ENCODE data around the gene CD300C.
"Not testable (repeated sequence)": the region's sequence is repeated elsewhere in the genome, so short reads cannot be mapped to it uniquely, and the experiment has no call there.

The CD300C gene

DNA sequence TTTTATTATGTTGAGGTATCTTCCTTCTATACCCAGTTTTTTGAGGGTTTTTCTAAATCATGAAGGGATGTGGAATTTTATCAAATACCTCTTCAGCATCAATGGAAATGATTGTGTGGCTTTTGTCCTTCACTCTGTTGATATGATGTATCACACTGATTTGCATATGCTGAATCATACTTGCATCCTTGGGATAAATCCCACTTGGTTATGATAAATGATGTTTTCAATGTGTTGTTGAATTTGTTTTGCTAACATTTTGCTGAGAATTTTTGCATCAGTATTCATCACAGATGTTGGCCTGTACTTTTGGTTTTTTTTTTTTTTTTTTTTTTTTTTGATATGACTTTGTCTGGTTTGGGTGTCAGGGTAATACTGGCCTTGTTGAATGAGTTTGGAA is 37.8 kb downstream of the CD300C start:
- DNase-seq: no peak

- not testable (repeated sequence) for DNase-seq
These were observed 42.0 kb downstream of the CD300C start for GRCh38 chr17:74503949-74504348.

DNA sequence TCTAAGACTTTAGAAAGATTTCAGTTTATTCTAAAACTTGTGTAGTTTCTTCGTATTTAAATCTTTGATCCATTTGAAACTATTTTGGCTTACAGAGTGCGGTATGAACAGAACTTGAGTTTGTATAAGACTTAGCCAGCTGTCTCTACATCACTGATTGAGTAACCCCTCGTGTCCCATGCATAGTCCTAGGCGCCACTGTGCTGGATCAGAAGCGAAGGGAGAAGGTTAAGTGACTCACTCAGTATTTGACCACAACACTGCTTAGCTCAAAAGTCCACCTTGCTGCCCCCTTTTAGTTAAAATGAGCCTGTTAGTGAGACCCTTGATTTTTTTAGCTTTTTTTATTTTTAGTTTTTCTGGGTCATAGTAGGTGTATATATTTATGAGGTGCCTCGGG is 43.1 kb downstream of the CD300C start:
- DNase-seq: no peak

GRCh38 chr17:74499992-74500391 is 45.9 kb downstream of the CD300C start:
- DNase-seq: no peak

- no peak for DNase-seq
These were observed 48.4 kb downstream of the CD300C start for GRCh38 chr17:74497471-74497870.

DNA sequence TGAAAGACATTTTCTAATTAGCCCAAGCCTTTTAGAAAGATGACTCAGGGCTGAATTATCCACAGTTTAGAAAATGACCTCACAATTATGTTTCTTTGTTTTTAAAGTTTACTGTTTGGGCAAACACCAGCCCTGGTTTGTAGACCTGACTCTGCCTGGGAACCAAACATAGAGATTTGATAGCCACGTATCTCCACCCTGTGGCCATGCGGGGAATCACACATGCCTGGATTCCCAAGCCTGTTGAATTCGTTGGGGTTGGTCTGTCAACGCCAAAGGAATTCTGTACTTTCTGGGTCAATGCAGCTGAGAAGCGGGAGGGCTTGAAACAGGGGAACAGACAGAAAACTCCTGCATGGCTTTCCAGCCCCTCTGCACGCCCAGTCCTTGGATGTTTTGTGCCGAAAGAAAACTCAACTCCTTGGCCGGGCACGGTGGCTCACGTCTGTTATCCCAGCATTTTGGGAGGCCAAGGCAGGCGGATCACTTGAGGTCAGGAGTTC is 52.5 kb downstream of the CD300C start:
- DNase-seq: peak; percentile 79

- DNase-seq: peak; percentile 19
These were observed 54.3 kb downstream of the CD300C start for GRCh38 chr17:74491626-74492025.
